SW480 (cell line): Measurements from ENCODE around the gene CGN.
"Not testable (repeated sequence)": the region's sequence is repeated elsewhere in the genome, so short reads cannot be mapped to it uniquely, and the experiment has no call there.

Source experiments
- DNase-seq: peaks from one replicate; pipeline ENCODE4 v3.0.0-alpha.2; 2016; ENCODE audit warnings: low spot score

CGN gene

GRCh38 chr1:151502035-151502700 is 9.0 kb upstream of the CGN start:
- DNase-seq = no peak

GRCh38 chr1:151502859-151503780 is 8.1 kb upstream of the CGN start:
- no peak for DNase-seq

GRCh38 chr1:151504252-151504651 is 6.9 kb upstream of the CGN start:
- no peak for DNase-seq

- DNase-seq = no peak
These were observed 6.4 kb upstream of the CGN start for GRCh38 chr1:151504759-151505158.

GRCh38 chr1:151508833-151509232 is 2.4 kb upstream of the CGN start:
- DNase-seq = peak; percentile 31

GRCh38 chr1:151509350-151510019 is 1.7 kb upstream of the CGN start:
- DNase-seq = no peak

GRCh38 chr1:151510020-151510405 is 1.2 kb upstream of the CGN start:
- DNase-seq = no peak

GRCh38 chr1:151510614-151510956 is 602 bp upstream of the CGN start:
- no peak for DNase-seq

- DNase-seq = peak; percentile 38
These were observed 539 bp downstream of the CGN start for GRCh38 chr1:151511636-151512215.

GRCh38 chr1:151512326-151512725 is 1.1 kb downstream of the CGN start:
- DNase-seq = no peak

GRCh38 chr1:151512801-151513625 is 1.8 kb downstream of the CGN start:
- peak; percentile 28 for DNase-seq

GRCh38 chr1:151513626-151514121 is 2.5 kb downstream of the CGN start:
- peak; percentile 95 for DNase-seq

GRCh38 chr1:151514366-151514765 is 3.2 kb downstream of the CGN start:
- DNase-seq = peak; percentile 11

- DNase-seq = no peak
These were observed 4.1 kb downstream of the CGN start for GRCh38 chr1:151515265-151515664.

GRCh38 chr1:151516031-151516511 is 4.9 kb downstream of the CGN start:
- DNase-seq = no peak

GRCh38 chr1:151518431-151518830 is 7.2 kb downstream of the CGN start:
- no peak for DNase-seq

- no peak for DNase-seq
These were observed 7.7 kb downstream of the CGN start for GRCh38 chr1:151518936-151519335.

GRCh38 chr1:151519667-151520066 is 8.5 kb downstream of the CGN start:
- DNase-seq = no peak

GRCh38 chr1:151520359-151520758 is 9.2 kb downstream of the CGN start:
- no peak for DNase-seq

GRCh38 chr1:151522427-151522826 is 11.2 kb downstream of the CGN start:
- not testable (repeated sequence) for DNase-seq

GRCh38 chr1:151523326-151523725 is 12.1 kb downstream of the CGN start:
- DNase-seq = no peak
